Measurements from ENCODE around the gene YKT6. TPM values are rescaled to one million over a fixed set of nuclear protein-coding genes. Genes with fewer than 3 reads are reported as not detected.

Gene YKT6
- total and polyA plus RNA-seq, 2 experiments from 2014 or later, result 33.5 to 114 TPM

DNA sequence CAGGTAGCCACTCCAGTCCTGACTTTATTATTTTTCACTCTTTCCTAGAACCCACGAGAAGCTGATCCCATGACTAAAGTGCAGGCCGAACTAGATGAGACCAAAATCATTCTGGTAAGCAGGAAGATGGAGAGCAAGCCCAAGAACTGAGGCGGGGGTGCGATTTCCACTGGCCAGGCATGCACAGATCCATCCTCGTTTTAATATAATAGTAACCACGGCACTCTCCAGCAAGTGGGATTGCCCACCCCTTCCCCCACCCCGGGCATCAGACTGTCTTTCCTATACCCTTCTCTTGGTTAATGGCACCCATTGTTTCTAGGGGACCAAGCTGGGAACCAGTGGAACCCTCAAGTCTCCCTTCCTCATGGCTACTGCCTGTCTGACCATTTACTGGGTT, 7.3 kb downstream of the YKT6 start:
- Histone ChIP-seq H3K4me3 (no peak overlapping the region), H3K4me2 (no peak overlapping the region), H2AFZ (no peak overlapping the region), H3K27me3 (ENCODE audit: insufficient read depth) (no peaks in the 10 kb centered on the region), H4K20me1 (replicated peaks; ENCODE audit: insufficient read depth) (peaks cover 21% of the 10 kb centered on the region), H3K79me2 (replicated peaks; ENCODE audit: insufficient read depth) (peaks cover 21% of the 10 kb centered on the region), H3K36me3 (ENCODE audit: insufficient read depth) (peaks cover 47% of the 10 kb centered on the region), H3F3A (replicated peaks; ENCODE audit: low read depth) (no peaks in the 10 kb centered on the region), H3K27ac (ENCODE audit: low read depth) (no peak overlapping the region), H3K9me2 (ENCODE audit: insufficient read depth) (no peaks in the 10 kb centered on the region), H3K4me1 (ENCODE audit: insufficient read depth) (no peaks in the 10 kb centered on the region)
- 0 out of 3 replicates have a peak, but pooled peaks cover 4% of the 10 kb centered on the region for H3K4me1 Mint-ChIP-seq
- H3K9me3 Mint-ChIP-seq, result no peaks in the 10 kb centered on the region
- H3K4me3 Mint-ChIP-seq, result no peak overlapping the region
- DNase-seq (ENCODE audit: low spot score) (no peak), ATAC-seq (no peak)
- peaks cover 67% of the 10 kb centered on the region for H3K36me3 Mint-ChIP-seq (ENCODE audit: low read depth)
- no peak overlapping the region for H3K27ac Mint-ChIP-seq
- H3K27me3 Mint-ChIP-seq (ENCODE audit: insufficient read depth, low read depth, poor library complexity), result no peaks in the 10 kb centered on the region
- TF ChIP-seq EZH2phosphoT487 (IDR thresholded peaks at IDR 0.05; ENCODE audit: unreplicated experiment) (no peak), JUNB (IDR thresholded peaks at IDR 0.05; ENCODE audit: unreplicated experiment) (no peak), NANOG (IDR thresholded peaks at IDR 0.05; ENCODE audit: borderline replicate concordance) (no peak), CREB1 (CRISPR knock-in tag; IDR thresholded peaks at IDR 0.05; ENCODE audit: low read depth) (no peak), EZH2 (IDR thresholded peaks at IDR 0.05; ENCODE audit: low read depth, unreplicated experiment) (no peak), POLR2AphosphoS5 (IDR thresholded peaks at IDR 0.05; ENCODE audit: low read depth) (no peak), STAT1 (IDR thresholded peaks at IDR 0.05; ENCODE audit: unreplicated experiment) (no peak), ZNF114 (CRISPR knock-in tag; IDR thresholded peaks at IDR 0.05) (no peak), ZNF331 (CRISPR knock-in tag; IDR thresholded peaks at IDR 0.05; ENCODE audit: low read depth) (no peak)
- TF ChIP-seq, protein P1, sequence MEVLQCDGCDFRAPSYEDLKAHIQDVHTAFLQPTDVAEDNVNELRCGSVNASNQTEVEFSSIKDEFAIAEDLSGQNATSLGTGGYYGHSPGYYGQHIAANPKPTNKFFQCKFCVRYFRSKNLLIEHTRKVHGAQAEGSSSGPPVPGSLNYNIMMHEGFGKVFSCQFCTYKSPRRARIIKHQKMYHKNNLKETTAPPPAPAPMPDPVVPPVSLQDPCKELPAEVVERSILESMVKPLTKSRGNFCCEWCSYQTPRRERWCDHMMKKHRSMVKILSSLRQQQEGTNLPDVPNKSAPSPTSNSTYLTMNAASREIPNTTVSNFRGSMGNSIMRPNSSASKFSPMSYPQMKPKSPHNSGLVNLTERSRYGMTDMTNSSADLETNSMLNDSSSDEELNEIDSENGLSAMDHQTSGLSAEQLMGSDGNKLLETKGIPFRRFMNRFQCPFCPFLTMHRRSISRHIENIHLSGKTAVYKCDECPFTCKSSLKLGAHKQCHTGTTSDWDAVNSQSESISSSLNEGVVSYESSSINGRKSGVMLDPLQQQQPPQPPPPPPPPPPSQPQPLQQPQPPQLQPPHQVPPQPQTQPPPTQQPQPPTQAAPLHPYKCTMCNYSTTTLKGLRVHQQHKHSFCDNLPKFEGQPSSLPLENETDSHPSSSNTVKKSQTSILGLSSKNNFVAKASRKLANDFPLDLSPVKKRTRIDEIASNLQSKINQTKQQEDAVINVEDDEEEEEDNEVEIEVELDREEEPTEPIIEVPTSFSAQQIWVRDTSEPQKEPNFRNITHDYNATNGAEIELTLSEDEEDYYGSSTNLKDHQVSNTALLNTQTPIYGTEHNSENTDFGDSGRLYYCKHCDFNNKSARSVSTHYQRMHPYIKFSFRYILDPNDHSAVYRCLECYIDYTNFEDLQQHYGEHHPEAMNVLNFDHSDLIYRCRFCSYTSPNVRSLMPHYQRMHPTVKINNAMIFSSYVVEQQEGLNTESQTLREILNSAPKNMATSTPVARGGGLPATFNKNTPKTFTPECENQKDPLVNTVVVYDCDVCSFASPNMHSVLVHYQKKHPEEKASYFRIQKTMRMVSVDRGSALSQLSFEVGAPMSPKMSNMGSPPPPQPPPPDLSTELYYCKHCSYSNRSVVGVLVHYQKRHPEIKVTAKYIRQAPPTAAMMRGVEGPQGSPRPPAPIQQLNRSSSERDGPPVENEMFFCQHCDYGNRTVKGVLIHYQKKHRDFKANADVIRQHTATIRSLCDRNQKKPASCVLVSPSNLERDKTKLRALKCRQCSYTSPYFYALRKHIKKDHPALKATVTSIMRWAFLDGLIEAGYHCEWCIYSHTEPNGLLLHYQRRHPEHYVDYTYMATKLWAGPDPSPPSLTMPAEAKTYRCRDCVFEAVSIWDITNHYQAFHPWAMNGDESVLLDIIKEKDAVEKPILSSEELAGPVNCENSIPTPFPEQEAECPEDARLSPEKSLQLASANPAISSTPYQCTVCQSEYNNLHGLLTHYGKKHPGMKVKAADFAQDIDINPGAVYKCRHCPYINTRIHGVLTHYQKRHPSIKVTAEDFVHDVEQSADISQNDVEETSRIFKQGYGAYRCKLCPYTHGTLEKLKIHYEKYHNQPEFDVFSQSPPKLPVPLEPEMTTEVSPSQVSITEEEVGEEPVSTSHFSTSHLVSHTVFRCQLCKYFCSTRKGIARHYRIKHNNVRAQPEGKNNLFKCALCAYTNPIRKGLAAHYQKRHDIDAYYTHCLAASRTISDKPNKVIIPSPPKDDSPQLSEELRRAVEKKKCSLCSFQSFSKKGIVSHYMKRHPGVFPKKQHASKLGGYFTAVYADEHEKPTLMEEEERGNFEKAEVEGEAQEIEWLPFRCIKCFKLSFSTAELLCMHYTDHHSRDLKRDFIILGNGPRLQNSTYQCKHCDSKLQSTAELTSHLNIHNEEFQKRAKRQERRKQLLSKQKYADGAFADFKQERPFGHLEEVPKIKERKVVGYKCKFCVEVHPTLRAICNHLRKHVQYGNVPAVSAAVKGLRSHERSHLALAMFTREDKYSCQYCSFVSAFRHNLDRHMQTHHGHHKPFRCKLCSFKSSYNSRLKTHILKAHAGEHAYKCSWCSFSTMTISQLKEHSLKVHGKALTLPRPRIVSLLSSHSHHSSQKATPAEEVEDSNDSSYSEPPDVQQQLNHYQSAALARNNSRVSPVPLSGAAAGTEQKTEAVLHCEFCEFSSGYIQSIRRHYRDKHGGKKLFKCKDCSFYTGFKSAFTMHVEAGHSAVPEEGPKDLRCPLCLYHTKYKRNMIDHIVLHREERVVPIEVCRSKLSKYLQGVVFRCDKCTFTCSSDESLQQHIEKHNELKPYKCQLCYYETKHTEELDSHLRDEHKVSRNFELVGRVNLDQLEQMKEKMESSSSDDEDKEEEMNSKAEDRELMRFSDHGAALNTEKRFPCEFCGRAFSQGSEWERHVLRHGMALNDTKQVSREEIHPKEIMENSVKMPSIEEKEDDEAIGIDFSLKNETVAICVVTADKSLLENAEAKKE (CRISPR knock-in tag; IDR thresholded peaks at IDR 0.05), result no peak
- TF ChIP-seq, protein P2, sequence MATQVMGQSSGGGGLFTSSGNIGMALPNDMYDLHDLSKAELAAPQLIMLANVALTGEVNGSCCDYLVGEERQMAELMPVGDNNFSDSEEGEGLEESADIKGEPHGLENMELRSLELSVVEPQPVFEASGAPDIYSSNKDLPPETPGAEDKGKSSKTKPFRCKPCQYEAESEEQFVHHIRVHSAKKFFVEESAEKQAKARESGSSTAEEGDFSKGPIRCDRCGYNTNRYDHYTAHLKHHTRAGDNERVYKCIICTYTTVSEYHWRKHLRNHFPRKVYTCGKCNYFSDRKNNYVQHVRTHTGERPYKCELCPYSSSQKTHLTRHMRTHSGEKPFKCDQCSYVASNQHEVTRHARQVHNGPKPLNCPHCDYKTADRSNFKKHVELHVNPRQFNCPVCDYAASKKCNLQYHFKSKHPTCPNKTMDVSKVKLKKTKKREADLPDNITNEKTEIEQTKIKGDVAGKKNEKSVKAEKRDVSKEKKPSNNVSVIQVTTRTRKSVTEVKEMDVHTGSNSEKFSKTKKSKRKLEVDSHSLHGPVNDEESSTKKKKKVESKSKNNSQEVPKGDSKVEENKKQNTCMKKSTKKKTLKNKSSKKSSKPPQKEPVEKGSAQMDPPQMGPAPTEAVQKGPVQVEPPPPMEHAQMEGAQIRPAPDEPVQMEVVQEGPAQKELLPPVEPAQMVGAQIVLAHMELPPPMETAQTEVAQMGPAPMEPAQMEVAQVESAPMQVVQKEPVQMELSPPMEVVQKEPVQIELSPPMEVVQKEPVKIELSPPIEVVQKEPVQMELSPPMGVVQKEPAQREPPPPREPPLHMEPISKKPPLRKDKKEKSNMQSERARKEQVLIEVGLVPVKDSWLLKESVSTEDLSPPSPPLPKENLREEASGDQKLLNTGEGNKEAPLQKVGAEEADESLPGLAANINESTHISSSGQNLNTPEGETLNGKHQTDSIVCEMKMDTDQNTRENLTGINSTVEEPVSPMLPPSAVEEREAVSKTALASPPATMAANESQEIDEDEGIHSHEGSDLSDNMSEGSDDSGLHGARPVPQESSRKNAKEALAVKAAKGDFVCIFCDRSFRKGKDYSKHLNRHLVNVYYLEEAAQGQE (IDR thresholded peaks at IDR 0.05; ENCODE audit: unreplicated experiment), result no peak
- TF ChIP-seq, protein P3, sequence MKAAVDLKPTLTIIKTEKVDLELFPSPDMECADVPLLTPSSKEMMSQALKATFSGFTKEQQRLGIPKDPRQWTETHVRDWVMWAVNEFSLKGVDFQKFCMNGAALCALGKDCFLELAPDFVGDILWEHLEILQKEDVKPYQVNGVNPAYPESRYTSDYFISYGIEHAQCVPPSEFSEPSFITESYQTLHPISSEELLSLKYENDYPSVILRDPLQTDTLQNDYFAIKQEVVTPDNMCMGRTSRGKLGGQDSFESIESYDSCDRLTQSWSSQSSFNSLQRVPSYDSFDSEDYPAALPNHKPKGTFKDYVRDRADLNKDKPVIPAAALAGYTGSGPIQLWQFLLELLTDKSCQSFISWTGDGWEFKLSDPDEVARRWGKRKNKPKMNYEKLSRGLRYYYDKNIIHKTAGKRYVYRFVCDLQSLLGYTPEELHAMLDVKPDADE (IDR thresholded peaks at IDR 0.05), result no peak
- TF ChIP-seq, protein P4, sequence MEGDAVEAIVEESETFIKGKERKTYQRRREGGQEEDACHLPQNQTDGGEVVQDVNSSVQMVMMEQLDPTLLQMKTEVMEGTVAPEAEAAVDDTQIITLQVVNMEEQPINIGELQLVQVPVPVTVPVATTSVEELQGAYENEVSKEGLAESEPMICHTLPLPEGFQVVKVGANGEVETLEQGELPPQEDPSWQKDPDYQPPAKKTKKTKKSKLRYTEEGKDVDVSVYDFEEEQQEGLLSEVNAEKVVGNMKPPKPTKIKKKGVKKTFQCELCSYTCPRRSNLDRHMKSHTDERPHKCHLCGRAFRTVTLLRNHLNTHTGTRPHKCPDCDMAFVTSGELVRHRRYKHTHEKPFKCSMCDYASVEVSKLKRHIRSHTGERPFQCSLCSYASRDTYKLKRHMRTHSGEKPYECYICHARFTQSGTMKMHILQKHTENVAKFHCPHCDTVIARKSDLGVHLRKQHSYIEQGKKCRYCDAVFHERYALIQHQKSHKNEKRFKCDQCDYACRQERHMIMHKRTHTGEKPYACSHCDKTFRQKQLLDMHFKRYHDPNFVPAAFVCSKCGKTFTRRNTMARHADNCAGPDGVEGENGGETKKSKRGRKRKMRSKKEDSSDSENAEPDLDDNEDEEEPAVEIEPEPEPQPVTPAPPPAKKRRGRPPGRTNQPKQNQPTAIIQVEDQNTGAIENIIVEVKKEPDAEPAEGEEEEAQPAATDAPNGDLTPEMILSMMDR (conservative IDR thresholded peaks at IDR 0.05; ENCODE audit: low read depth in 2 of 2), result no peak
